KMS-11 (cell line): ENCODE results near the gene ZDHHC12.
A peak's percentile ranks its signal among the peaks of the same experiment; 100 is the strongest.
"Not testable (repeated sequence)": the region's sequence is repeated elsewhere in the genome, so short reads cannot be mapped to it uniquely, and the experiment has no call there.

Source experiments
- H2AFZ ChIP-seq: fragments of 200-600 bp; sonication (generic); 2 replicates; pipeline ENCODE4 v1.6.1; 2016; ENCODE audit warnings: antibody characterized with exemption, mixed run types, low read depth
- H3K27ac ChIP-seq: fragments of 200-600 bp; sonication (generic); 2 replicates; pipeline ENCODE4 v1.6.1; 2016; ENCODE audit warnings: mild to moderate bottlenecking, mixed run types
- H3K27me3 ChIP-seq: fragments of 200-600 bp; sonication (generic); 2 replicates; pipeline ENCODE4 v1.6.1; 2017; ENCODE audit warnings: mild to moderate bottlenecking, low read depth, mixed run types, moderate library complexity; ENCODE audit not compliant: insufficient read depth
- H3K36me3 ChIP-seq: fragments of 200-600 bp; sonication (generic); 2 replicates; pipeline ENCODE4 v1.6.1; 2017; ENCODE audit warnings: mild to moderate bottlenecking, mixed run types; ENCODE audit not compliant: insufficient read depth
- H3K4me1 ChIP-seq: fragments of 200-600 bp; sonication (generic); 2 replicates; pipeline ENCODE4 v1.6.1; 2016; ENCODE audit warnings: mild to moderate bottlenecking, low read depth, mixed run types; ENCODE audit not compliant: poor library complexity, severe bottlenecking
- H3K4me2 ChIP-seq: fragments of 200-600 bp; sonication (generic); 2 replicates; pipeline ENCODE4 v1.7.0; 2016; ENCODE audit warnings: mild to moderate bottlenecking, mixed run types
- H3K4me3 ChIP-seq: fragments of 200-600 bp; sonication (generic); IDR thresholded peaks from 2 replicates; pipeline ENCODE4 v1.6.1; 2017; ENCODE audit warnings: low read depth, low read length, mixed read lengths; ENCODE audit not compliant: insufficient read depth
- H3K79me2 ChIP-seq: fragments of 200-600 bp; sonication (generic); 2 replicates; pipeline ENCODE4 v1.6.1; 2016; ENCODE audit warnings: low read depth, mixed run types; ENCODE audit not compliant: insufficient read depth
- H3K9ac ChIP-seq: fragments of 200-600 bp; sonication (generic); 2 replicates; pipeline ENCODE4 v1.6.1; 2016; ENCODE audit warnings: mild to moderate bottlenecking, mixed run types
- H4K20me1 ChIP-seq: fragments of 200-600 bp; sonication (generic); 2 replicates; pipeline ENCODE4 v1.6.1; 2016; ENCODE audit warnings: mild to moderate bottlenecking, mixed run types; ENCODE audit not compliant: insufficient read depth
- CTCF ChIP-seq: fragments of 200-600 bp; sonication (generic); conservative IDR thresholded peaks from 2 replicates; pipeline ENCODE4 v1.6.1; 2017; ENCODE audit warnings: low read depth, mild to moderate bottlenecking, antibody characterized with exemption, low read length, moderate library complexity, mixed read lengths

The ZDHHC12 gene

DNA sequence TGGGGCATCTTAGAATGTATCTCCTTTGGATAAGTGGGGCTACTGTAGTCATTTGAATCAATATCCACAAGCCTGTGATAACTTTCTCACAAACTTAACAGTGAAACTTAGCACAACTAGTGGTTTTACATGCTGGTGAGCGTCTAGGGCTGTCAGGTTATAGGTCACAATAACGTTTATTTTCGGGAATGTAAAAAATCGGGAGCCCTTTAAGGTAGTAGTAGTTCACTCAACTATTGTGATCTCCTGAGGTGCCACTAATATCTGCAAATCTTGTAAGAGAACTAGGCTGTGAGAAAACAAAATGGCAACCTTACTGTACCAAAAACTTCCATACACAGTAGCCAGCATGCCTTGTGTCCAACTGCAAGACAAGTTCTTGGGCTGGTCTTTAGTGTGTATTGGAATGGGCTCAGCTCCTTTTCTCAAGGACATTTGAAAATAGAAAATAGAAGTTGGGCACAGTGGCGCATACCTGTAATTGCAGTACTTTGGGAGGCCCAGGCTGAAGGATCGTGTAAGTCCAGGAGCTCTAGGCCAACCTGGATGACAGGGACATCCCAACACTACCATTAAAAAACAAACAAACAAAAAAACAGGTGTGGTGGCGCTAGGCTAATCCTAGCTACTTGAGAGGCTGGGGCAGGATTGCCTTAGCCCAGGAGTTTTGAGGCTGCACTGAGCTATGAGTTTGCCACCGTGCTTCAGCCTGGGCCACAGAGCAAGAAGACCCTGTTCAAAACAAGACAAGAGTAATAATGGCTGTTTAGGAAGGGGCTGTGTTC, 26.8 kb downstream of the ZDHHC12 start:
- TF ChIP-seq CTCF = no peak
- 0 out of 2 replicates have a peak, but pooled peaks cover 13% of the 10 kb centered on the region for H4K20me1 ChIP-seq
- H3K4me2 ChIP-seq = no peak overlapping the region
- no peak overlapping the region for H3K27ac ChIP-seq
- H3K4me1 ChIP-seq = peaks cover 22% of the 10 kb centered on the region
- peaks cover 29% of the 10 kb centered on the region; the same call in 1 of the 2 replicates for H3K36me3 ChIP-seq
- H3K27me3 ChIP-seq = no peaks in the 10 kb centered on the region; the same call in 1 of the 2 replicates
- H2AFZ ChIP-seq = no peak overlapping the region
- no peak overlapping the region for H3K9ac ChIP-seq
- no peak overlapping the region for H3K4me3 ChIP-seq
- peaks cover 16% of the 10 kb centered on the region for H3K79me2 ChIP-seq

DNA sequence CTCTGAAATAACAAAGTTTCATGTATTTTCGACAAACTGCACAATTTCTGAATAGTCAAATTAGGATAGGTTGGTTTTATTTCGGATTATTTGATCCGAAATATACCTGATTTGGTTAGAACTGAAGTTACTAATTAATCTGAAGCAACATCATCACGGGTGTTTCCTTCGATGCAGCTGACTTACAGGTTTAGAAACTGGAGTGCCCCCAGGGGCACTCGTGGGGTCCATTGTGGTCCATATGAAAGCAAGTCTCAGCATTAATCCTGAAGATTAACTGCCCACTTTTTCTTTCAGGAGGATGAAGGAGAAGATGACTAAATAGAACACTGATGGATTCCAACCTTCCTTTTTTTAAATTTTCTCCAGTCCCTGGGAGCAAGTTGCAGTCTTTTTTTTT, 29.6 kb downstream of the ZDHHC12 start:
- H3K27me3 ChIP-seq = no peaks in the 10 kb centered on the region; the same call in 1 of the 2 replicates
- no peak for TF ChIP-seq CTCF
- peaks cover 36% of the 10 kb centered on the region for H3K4me1 ChIP-seq
- H2AFZ ChIP-seq = no peak overlapping the region
- peaks cover 32% of the 10 kb centered on the region; the same call in 1 of the 2 replicates for H3K36me3 ChIP-seq
- no peak overlapping the region for H3K27ac ChIP-seq
- H3K79me2 ChIP-seq = peaks cover 37% of the 10 kb centered on the region
- H3K9ac ChIP-seq = no peak overlapping the region
- no peak overlapping the region for H3K4me2 ChIP-seq
- H4K20me1 ChIP-seq = peaks cover 25% of the 10 kb centered on the region; the same call in 1 of the 2 replicates
- H3K4me3 ChIP-seq = no peak overlapping the region

- H3K79me2 ChIP-seq = peaks cover 37% of the 10 kb centered on the region
- not testable (repeated sequence) for H3K4me3 ChIP-seq, H3K27ac ChIP-seq, H3K4me2 ChIP-seq, H3K9ac ChIP-seq, H3K27me3 ChIP-seq, H2AFZ ChIP-seq
- peaks cover 36% of the 10 kb centered on the region for H3K4me1 ChIP-seq
- H4K20me1 ChIP-seq = peaks cover 25% of the 10 kb centered on the region; the same call in 1 of the 2 replicates
- peaks cover 32% of the 10 kb centered on the region; the same call in 1 of the 2 replicates for H3K36me3 ChIP-seq
Measured at GRCh38 chr9:128693738-128694137, 30.2 kb downstream of the ZDHHC12 start.

- peaks cover 63% of the 10 kb centered on the region for H3K4me1 ChIP-seq
- peak overlapping the region; percentile 66; the same call in 1 of the 2 replicates for H3K27ac ChIP-seq
- no peak overlapping the region for H2AFZ ChIP-seq
- H3K9ac ChIP-seq = peak overlapping the region; percentile 79
- TF ChIP-seq CTCF = no peak
- peaks cover 26% of the 10 kb centered on the region; the same call in 1 of the 2 replicates for H3K36me3 ChIP-seq
- no peak overlapping the region for H3K4me3 ChIP-seq
- peaks cover 67% of the 10 kb centered on the region for H3K79me2 ChIP-seq
- no peaks in the 10 kb centered on the region; the same call in 1 of the 2 replicates for H3K27me3 ChIP-seq
- H4K20me1 ChIP-seq = peaks cover 25% of the 10 kb centered on the region; the same call in 1 of the 2 replicates
- peak overlapping the region; percentile 91 for H3K4me2 ChIP-seq
Measured at GRCh38 chr9:128690684-128691034, 33.3 kb downstream of the ZDHHC12 start.
